ENCODE measurements around the gene MMD2.

DNA sequence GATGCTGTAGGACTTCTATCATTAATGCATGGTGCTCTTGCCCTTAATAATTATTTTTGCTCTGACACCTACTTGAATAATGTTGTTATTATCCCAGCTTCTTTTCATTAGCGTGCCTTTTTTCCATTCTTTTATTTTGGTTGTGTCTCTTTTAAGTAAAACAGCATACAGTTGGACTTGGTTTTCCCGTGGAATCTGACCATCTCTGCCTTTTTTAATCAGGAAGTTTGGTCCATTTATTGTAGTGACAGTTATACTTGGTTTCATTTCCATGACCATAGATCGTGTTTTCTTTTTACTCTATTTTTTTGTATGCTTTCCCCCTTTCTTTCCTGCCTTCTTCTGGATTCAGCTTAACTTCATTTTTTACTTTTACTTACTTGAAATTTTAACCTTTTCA is 101.8 kb downstream of the MMD2 start:
- no peak for TF ChIP-seq CEBPB (IDR thresholded peaks at IDR 0.05)
- no peak for TF ChIP-seq ZBTB7A (IDR thresholded peaks at IDR 0.05; ENCODE audit: low read depth)
- TF ChIP-seq TCF12 (IDR thresholded peaks at IDR 0.05; ENCODE audit: low read depth): no peak
- no peak for TF ChIP-seq RAD21 (IDR thresholded peaks at IDR 0.05; ENCODE audit: low read depth)
- no peak for TF ChIP-seq NFIC (IDR thresholded peaks at IDR 0.05)
- TF ChIP-seq TAF1 (IDR thresholded peaks at IDR 0.05; ENCODE audit: low read depth): no peak
- TF ChIP-seq FOXM1 (IDR thresholded peaks at IDR 0.05; ENCODE audit: borderline replicate concordance, low read depth): no peak
- TF ChIP-seq, protein P1, sequence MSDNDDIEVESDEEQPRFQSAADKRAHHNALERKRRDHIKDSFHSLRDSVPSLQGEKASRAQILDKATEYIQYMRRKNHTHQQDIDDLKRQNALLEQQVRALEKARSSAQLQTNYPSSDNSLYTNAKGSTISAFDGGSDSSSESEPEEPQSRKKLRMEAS (IDR thresholded peaks at IDR 0.05): no peak
- TF ChIP-seq, protein P2, sequence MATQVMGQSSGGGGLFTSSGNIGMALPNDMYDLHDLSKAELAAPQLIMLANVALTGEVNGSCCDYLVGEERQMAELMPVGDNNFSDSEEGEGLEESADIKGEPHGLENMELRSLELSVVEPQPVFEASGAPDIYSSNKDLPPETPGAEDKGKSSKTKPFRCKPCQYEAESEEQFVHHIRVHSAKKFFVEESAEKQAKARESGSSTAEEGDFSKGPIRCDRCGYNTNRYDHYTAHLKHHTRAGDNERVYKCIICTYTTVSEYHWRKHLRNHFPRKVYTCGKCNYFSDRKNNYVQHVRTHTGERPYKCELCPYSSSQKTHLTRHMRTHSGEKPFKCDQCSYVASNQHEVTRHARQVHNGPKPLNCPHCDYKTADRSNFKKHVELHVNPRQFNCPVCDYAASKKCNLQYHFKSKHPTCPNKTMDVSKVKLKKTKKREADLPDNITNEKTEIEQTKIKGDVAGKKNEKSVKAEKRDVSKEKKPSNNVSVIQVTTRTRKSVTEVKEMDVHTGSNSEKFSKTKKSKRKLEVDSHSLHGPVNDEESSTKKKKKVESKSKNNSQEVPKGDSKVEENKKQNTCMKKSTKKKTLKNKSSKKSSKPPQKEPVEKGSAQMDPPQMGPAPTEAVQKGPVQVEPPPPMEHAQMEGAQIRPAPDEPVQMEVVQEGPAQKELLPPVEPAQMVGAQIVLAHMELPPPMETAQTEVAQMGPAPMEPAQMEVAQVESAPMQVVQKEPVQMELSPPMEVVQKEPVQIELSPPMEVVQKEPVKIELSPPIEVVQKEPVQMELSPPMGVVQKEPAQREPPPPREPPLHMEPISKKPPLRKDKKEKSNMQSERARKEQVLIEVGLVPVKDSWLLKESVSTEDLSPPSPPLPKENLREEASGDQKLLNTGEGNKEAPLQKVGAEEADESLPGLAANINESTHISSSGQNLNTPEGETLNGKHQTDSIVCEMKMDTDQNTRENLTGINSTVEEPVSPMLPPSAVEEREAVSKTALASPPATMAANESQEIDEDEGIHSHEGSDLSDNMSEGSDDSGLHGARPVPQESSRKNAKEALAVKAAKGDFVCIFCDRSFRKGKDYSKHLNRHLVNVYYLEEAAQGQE (IDR thresholded peaks at IDR 0.05; ENCODE audit: low read depth): no peak
- TF ChIP-seq, protein P3, sequence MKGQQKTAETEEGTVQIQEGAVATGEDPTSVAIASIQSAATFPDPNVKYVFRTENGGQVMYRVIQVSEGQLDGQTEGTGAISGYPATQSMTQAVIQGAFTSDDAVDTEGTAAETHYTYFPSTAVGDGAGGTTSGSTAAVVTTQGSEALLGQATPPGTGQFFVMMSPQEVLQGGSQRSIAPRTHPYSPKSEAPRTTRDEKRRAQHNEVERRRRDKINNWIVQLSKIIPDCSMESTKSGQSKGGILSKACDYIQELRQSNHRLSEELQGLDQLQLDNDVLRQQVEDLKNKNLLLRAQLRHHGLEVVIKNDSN (IDR thresholded peaks at IDR 0.05): no peak
- no peak for TF ChIP-seq CREB1 (IDR thresholded peaks at IDR 0.05; ENCODE audit: low read depth)
